Right lobe of liver (tissue), 6 donors: ENCODE data around the gene ZNF562. TPM values are rescaled to one million over a fixed set of nuclear protein-coding genes. Genes with fewer than 3 reads are reported as not detected.

Source experiments
- ATAC-seq, 4 donors: fragments of 200-7000 bp; cut with Tn5 transposase; one replicate each; pipeline ENCODE4 v1.9.1; 2020; ENCODE audit warnings: mild to moderate bottlenecking in 4 of 4, moderate library complexity in 4 of 4
- DNase-seq, 3 donors: peaks; one replicate each; pipeline ENCODE4 v3.0.0-alpha.2; 2020
- H3K27ac ChIP-seq, 3 donors: fragments of 200-600 bp; one replicate each; pipeline ENCODE4 v1.8.0; 2022
- H3K27me3 ChIP-seq, 2 donors: fragments of 200-600 bp; one replicate each; pipeline ENCODE4 v1.8.0; 2022
- H3K36me3 ChIP-seq, 4 donors: fragments of 200-600 bp; sonication (generic) in 1 of 4; one replicate each; pipeline versions ENCODE4 v1.5.1 to v1.8.0; 2017 to 2022; ENCODE audit warnings: control low read depth in 1 of 4
- H3K4me1 ChIP-seq, 4 donors: fragments of 200-600 bp; sonication (generic) in 1 of 4; one replicate each; pipeline versions ENCODE4 v1.5.1 to v1.8.0; 2017 to 2022; ENCODE audit warnings: control low read depth in 1 of 4
- H3K4me3 ChIP-seq, 3 donors: fragments of 200-600 bp; one replicate each; pipeline ENCODE4 v1.8.0; 2022
- H3K9me3 ChIP-seq, 4 donors: fragments of 200-600 bp; sonication (generic) in 1 of 4; one replicate each; pipeline versions ENCODE4 v1.5.1 to v1.8.0; 2017 to 2022; ENCODE audit warnings: control low read depth in 1 of 4
- POLR2A ChIP-seq: fragments of 450-650 bp; IDR thresholded peaks from one replicate; pipeline ENCODE4 v1.6.1; 2017; ENCODE audit warnings: antibody characterized with exemption, mild to moderate bottlenecking
- WGBS: methylation state at CpG from one replicate; pipeline ENCODE4 v1.1.6; 2018; ENCODE audit warnings: low coverage, low lambda C conversion rate; ENCODE audit not compliant: insufficient coverage; ENCODE audit errors: missing lambda C conversion rate; 5-methylcytosine and 5-hydroxymethylcytosine counted together
- intact Hi-C, 2 donors: fragments of 100-400 bp; cut with DNase I; formaldehyde crosslinking; loops; one replicate each; pipeline versions ENCODE4 v1.11.2 to v1.14.1; 2022
- total RNA-seq, 6 experiments: library from RNA; depleted of rRNA in 2 of 6; stranded (reverse); fragments of >200 nt in 2 of 6; fragmentation: NEBNext Ultra II Directional in 3 of 6; extraction: Animal tissue kit (Norgen Biotek cat#: 25700) in 3 of 6; gene quantifications; one replicate each; pipeline versions ENCODE4 v1.1.0 to v1.2.4, GENCODE V29; 2016 to 2023
- TF ChIP-seq, protein P1 (sequence below), 4 donors: fragments of 200-600 bp in 3 of 4; fragments of 450-650 bp in 1 of 4; IDR thresholded peaks; one replicate each; pipeline versions ENCODE4 v1.5.1 to v1.8.0; 2016 to 2022; ENCODE audit warnings: antibody characterized with exemption in 4 of 4, mild to moderate bottlenecking in 2 of 4
- donor health status: DM: no; HTN: yes; CAD: no.
- donor health status: DM: no; HTN: no; CAD: no.
- donor health status: DM: no; HTN: no; CAD: no.
- donor health status: DM: no; HTN: yes; CAD: no.
- donor health status: DM: no; HTN: yes; CAD: no.

ZNF562 gene
- total RNA-seq, 6 experiments from 2014 or later: 10.6 to 14.6 (median 11.3) TPM

DNA sequence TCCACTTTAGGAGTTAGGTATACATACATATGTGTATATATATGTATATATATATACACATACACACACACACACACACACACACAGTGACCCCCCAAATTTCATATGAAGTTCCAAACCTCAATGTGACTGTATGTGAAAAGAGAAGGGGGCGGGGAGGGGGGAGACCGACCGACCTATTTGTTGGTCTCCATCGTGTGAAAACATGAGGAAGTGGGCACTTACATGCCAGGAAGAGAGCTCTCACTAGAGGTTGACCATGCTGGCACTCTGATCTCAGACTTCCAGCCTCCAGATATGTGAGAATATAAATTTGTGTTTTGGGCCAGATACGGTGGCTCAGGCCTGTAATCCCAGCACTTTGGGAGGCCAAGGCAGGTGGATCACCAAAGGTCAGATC lies 24.6 kb downstream of the ZNF562 start:
- DNase-seq (no peak), ATAC-seq (no peak)
- WGBS: no CpG with 5 or more reads among the region's 5 CpGs
- H3K9me3 ChIP-seq: peaks cover 0 to 10% (median 4%) of the 10 kb centered on the region in 4 donors
- no peaks in the 10 kb centered on the region for H3K27me3 ChIP-seq
- no peak overlapping the region for H3K27ac ChIP-seq
- H3K4me3 ChIP-seq: no peak overlapping the region
- H3K36me3 ChIP-seq: peaks cover 0 to 40% (median 27%) of the 10 kb centered on the region in 4 donors
- intact Hi-C loops: no loop called here
- TF ChIP-seq, protein P1, sequence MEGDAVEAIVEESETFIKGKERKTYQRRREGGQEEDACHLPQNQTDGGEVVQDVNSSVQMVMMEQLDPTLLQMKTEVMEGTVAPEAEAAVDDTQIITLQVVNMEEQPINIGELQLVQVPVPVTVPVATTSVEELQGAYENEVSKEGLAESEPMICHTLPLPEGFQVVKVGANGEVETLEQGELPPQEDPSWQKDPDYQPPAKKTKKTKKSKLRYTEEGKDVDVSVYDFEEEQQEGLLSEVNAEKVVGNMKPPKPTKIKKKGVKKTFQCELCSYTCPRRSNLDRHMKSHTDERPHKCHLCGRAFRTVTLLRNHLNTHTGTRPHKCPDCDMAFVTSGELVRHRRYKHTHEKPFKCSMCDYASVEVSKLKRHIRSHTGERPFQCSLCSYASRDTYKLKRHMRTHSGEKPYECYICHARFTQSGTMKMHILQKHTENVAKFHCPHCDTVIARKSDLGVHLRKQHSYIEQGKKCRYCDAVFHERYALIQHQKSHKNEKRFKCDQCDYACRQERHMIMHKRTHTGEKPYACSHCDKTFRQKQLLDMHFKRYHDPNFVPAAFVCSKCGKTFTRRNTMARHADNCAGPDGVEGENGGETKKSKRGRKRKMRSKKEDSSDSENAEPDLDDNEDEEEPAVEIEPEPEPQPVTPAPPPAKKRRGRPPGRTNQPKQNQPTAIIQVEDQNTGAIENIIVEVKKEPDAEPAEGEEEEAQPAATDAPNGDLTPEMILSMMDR (IDR thresholded peaks at IDR 0.05): no peak
- TF ChIP-seq POLR2A: no peak
- no peaks in the 10 kb centered on the region for H3K4me1 ChIP-seq

DNA sequence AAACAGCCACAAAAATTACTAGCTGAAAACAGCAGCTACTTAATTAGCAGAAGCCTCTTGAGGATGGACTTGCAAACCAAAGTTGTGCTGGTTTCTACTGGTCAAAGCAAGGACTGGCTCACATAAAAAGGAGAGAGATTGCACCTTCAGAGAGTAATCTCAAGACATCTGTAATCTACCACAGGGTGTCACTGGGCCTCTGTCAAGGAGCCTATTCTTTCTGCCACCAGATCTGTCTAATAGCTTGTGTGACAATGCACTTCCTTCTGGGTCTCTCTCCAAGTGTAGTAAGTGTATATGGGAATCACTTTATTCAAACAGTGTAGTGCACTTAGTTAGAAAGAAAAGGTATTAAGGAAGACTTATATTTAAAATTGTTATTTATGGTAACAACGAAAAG lies 29.4 kb downstream of the ZNF562 start:
- H3K4me3 ChIP-seq: no peak overlapping the region
- peaks cover 0 to 1% (median 0%) of the 10 kb centered on the region in 4 donors for H3K9me3 ChIP-seq
- ATAC-seq (no peak), DNase-seq (no peak)
- no peaks in the 10 kb centered on the region for H3K27me3 ChIP-seq
- WGBS: 88% methylated on average over 1 of the region's 1 CpG
- peaks cover 0 to 2% (median 0%) of the 10 kb centered on the region in 4 donors for H3K36me3 ChIP-seq
- TF ChIP-seq POLR2A: no peak
- TF ChIP-seq, protein P1 (IDR thresholded peaks at IDR 0.05): no peak
- no peak overlapping the region for H3K27ac ChIP-seq
- no peaks in the 10 kb centered on the region for H3K4me1 ChIP-seq
- intact Hi-C loops: no loop called here

DNA sequence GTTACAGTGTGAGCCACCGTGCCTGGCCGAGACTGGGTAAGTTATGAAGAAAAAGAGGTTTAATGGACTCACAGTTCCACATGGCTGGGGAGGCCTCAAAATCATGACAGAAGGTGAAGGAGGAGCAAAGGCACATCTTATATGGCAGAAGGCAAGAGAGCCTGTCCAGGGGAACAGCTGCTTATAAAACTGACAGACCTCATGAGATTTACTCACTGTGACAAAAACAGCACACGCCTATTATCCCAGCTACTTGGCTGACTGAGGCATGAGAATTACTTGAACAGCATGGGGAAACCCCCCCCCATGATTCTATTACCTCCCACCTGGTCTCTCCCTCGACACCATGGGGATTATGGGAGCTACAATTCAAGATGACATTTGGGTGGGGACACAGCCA lies 30.4 kb downstream of the ZNF562 start:
- H3K27me3 ChIP-seq: no peaks in the 10 kb centered on the region
- DNase-seq (no peak), ATAC-seq (no peak)
- H3K4me3 ChIP-seq: no peak overlapping the region
- intact Hi-C loops: no loop called here
- no peak overlapping the region for H3K27ac ChIP-seq
- no peaks in the 10 kb centered on the region for H3K4me1 ChIP-seq
- peaks cover 0 to 2% (median 0%) of the 10 kb centered on the region in 4 donors for H3K36me3 ChIP-seq
- no peaks in the 10 kb centered on the region for H3K9me3 ChIP-seq
- 86% methylated on average over 3 of the region's 4 CpGs for WGBS
- no peak for TF ChIP-seq POLR2A
- TF ChIP-seq, protein P1 (IDR thresholded peaks at IDR 0.05): no peak

- Histone ChIP-seq H3K9me3 (no peaks in the 10 kb centered on the region), H3K4me1 (no peaks in the 10 kb centered on the region), H3K36me3 (no peaks in the 10 kb centered on the region), H3K27me3 (no peaks in the 10 kb centered on the region), H3K4me3 (no peak overlapping the region), H3K27ac (no peak overlapping the region)
- no peak for ATAC-seq
- intact Hi-C loops: no loop called here
- TF ChIP-seq, protein P1 (IDR thresholded peaks at IDR 0.05): no peak
- TF ChIP-seq POLR2A: no peak
- WGBS: 73% methylated on average over 4 of the region's 6 CpGs
- no peak for DNase-seq
Measured at GRCh38 chr19:9641810-9642209, 33.1 kb downstream of the ZNF562 start.

- WGBS: 80% methylated on average over 1 of the region's 1 CpG
- no peak for DNase-seq
- Histone ChIP-seq H3K27ac (no peak overlapping the region), H3K36me3 (no peaks in the 10 kb centered on the region), H3K9me3 (no peaks in the 10 kb centered on the region), H3K4me3 (no peak overlapping the region), H3K27me3 (no peaks in the 10 kb centered on the region), H3K4me1 (no peaks in the 10 kb centered on the region)
- TF ChIP-seq POLR2A: no peak
- TF ChIP-seq, protein P1 (IDR thresholded peaks at IDR 0.05): no peak
- ATAC-seq: no peak
- intact Hi-C loops: no loop called here
Measured at GRCh38 chr19:9640956-9641355, 33.9 kb downstream of the ZNF562 start.
